Stimulated activated CD4-positive, alpha-beta T cell treated with anti-CD3 and anti-CD28 coated beads, Interleukin-4, amount 100 ng/mL, for 4 hours (primary cell): Measurements from ENCODE around the gene VPS8.

Experiments
- DNase-seq, 2 experiments: peaks; one replicate each; pipeline ENCODE4 v3.0.0-alpha.2; 2020

Gene VPS8

DNA sequence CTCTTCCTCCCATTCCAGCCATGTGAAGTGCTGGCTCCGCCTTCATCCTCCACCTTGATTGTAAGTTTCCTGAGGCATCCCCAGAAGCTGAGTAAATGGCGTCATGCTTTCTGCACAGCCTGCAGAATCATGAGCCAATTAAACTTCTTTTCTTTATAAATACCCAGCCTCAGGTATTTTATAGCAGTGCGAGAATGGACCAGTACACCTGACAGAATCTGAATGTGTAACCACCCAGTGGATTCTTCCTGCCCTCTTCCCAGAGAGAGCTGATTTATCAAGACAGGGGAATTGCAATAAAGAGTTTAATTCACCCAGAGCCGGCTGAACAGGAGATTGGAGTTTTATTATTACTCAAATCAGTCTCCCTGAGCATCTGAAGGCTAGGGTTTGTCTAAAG lies 254.3 kb downstream of the VPS8 start:
- DNase-seq: no peak

DNA sequence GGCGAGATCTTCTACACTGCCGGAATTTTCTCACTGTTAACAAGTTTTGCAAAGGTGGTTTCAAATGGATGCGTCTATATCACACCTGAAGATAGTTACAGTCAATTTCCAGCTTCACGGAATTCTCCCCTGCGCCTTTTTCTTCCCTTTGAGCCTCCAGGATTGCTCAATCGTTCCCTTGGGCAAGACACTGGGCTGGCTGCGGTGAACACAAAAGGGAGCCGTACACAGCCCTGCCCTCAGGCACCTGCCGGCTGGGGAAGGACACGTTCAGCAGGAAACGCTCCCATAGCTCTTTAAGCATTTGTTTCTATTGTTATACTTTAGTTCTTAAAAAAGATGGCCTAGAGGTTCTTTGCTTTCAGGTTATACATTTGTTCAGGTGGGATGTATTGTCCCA lies 255.2 kb downstream of the VPS8 start:
- no peak for DNase-seq

DNA sequence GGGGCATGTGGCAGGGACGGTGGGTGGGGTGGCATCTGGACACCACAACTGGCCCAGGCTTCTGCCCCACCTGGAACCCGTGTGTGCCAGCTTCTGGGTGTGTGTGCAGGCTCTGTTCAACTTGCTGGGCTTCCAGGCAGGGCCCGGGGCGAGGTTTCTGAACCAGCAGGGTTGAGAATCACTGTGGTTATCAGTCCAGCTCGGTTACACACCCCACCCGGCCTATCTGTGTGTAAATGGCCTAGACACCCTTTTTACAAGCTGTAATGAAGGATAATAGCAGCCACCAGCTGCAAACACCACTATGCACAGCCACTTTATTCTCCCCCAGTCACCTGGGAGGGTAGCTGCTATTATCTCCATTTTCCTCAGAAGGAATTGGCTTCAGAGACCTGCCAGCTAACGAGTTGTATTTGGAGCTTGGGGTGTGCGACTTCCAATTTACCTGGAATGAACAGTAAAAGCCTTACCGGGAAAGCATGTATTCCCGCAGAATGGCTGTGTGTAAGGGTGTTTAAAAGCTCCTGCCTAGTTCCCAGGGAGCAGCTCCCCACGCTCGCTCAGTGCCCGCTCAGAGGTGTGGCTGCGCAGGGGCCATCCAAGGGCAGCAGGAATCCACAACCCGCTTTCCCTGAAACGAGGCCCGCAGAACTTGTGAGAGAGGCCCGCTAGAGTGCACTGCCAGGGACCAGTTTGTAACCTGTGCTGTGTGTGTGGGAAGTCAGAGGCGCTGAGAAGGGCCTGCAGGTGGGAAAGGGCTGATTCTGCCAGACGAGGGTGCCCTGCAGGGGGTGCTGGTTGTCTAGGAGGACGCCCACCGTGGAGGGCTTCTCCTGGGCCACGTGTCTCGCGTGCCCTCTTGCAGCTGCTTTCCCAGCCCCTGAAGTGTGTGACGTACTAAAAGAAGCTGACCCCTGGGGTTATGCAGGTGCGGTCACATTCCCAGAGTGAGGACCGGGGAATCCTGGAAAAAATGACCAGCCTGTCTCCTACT lies 257.4 kb downstream of the VPS8 start:
- no peak for DNase-seq

DNA sequence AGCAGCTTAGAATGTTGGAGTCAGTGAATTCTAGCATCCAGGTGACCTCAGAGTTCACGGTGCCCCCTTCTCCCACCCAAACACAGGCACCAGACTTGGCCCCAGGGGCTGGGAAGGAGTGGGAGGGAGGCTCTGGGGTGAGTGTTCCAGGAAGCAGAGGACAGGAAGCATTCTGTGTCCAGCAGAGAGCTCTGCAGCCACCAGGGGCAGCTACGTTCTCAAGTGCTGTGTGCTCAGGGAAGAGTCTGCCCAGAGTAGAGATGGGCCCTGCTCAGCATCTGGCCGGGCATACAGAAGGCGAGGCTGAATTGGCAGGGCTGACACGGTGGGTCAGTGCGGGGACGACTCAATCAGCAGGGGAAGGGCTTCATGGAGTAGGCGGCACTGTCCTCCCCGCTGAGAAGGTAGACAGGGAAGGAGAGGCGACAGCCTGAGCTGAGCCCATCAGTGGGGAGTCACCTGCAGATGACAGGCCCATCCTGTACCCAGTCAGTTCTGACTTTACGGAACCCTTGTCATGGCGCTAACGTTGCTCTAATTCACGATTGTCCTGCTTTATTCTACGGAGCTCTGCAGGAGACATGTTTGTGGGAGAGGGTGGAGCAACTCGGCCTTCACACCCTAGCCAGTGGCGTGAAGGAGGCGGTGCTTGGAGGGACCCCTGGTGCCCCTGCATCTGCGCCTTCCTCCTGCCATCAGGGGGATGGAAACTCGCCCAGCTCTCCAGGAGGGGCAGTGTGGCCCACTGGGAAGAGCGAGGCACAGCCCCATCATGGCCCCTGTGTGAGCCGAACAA lies 258.7 kb downstream of the VPS8 start:
- no peak for DNase-seq

DNA sequence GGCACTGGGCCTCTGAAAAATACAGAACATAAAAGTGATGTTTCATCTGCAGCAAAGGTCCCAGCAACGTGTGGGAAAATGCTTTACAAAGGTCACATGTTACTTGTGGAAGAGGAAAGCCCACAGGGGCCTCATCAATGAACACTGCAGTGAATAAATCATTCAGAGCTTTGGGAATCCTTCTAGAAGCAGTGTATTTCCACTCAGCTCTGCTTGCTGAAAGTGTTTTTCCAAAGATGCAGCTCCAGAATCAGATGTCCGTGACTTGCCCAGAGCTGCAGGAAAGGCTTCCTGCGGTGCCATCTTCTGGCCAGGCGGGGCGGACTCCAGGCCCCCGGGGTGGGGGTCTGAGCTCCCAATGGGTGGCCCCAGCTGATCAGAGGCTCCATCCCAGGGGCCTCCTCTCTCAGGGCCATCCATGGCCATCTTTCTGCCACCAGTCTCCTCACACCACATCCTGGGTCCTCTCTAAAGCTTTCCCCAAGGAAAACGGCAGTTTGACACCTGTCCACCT lies 259.4 kb downstream of the VPS8 start:
- DNase-seq: no peak

DNA sequence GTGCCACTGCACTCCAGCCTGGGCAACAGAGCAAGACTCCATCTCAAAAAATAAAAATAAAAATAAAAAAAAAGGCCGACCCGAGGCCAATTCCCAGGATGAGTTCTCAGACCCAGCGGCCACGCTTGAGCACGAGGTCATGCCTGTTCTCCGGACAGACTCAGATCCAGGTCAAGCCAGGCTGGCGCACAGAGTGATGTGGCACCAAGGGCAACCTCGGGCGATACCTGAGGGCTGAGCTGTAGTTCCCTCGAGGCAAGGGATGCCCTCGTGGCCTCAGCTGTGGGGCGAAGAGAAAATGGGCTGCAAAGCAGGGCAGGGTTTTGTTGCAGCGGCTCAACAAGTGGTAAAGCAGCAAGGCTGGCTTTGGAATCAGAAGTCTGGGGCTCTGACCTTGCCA lies 263.6 kb downstream of the VPS8 start:
- DNase-seq: no peak

DNA sequence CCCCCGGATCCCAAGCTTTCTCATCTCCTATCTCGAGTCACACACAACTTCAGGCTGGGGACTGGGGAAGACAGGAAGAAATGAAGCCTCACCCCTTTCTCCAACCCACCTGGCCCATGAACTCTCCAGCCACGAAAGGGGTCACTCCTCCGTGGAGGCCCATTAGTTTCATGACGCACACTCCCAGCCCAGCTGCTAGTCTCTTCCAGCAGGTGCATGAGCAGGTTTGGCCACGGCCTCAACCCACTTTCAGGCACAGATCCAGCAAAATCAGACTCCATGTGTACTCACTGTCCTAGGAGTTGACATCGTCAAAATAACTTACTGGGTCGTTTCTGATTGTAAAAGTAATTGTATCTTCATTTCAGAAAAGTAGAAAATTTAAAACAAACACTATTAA lies 264.3 kb downstream of the VPS8 start:
- no peak for DNase-seq

DNA sequence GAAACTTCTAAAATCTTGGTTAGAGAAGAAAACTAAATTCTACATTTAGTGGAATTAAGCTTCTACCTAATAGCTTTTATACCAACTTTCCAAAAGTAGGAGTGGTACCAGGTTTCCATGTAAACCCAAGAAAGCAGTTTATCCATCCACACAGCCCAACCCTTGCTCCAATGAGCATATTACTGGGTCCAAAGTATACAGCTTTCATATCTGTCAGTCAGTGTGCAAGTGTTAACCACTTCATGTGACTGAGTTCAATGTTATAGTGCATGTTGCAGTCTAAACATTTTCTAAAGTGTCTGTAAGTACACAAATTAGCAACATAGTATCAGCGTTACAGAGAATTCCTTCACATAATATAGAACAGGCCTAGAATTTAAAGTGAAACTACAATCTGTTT lies 267.7 kb downstream of the VPS8 start:
- DNase-seq: no peak

DNA sequence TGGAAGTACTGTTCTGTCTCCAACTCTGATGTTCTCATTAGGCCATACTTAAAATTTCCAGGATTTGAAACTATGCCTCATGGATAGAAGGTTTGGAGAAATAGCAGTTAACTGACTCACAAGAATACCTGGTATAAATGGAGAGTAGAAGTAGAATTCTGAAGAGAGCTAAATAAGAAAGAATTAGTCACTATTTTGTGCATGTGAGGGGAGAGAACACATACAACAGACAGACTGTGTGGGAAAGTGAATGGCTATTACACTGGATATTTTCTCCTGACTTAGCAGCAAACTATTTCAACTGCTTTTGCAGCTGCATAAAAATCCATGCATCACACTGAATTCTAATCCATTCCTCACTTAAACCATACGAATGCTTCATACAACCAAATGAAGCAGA lies 269.6 kb downstream of the VPS8 start:
- DNase-seq: no peak

DNA sequence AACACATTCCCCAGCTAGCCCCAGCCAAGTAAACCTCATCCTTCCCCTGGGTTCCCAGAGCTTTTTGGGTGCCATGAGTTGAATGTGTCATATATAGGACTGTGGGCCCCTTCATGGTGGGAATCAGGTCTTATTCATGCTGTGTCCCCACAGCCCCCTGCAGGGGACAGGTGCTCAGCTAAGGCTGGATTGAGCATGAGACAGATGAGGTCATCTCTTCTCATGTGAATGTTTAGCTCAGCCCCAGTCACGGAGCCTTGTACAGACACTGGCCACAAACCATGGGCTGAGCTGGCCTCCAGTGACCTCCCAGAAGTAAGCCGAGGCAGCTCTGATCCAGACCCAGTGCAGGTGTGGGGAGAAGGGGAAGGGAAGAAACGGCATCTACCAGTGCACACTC lies 270.2 kb downstream of the VPS8 start:
- DNase-seq: no peak

DNA sequence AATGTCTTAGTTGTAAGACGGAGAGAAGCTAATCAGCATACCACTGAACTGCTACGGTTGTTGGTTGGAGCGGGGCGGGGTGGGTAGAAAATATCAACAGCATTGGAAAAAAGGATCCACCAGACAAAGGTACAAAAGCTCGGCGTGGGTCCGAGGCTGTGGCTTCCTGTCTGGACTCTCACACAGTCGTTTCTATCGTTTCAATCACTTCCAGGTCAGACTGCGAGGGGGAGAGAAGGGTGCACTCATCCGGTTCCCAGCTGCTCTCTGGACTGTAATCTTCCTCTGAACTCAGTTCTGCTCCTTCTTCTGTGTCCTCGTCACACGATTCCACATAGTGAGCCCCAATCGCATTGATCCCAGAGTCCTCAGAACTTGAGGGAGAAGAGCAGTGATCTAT lies 270.9 kb downstream of the VPS8 start:
- no peak for DNase-seq

DNA sequence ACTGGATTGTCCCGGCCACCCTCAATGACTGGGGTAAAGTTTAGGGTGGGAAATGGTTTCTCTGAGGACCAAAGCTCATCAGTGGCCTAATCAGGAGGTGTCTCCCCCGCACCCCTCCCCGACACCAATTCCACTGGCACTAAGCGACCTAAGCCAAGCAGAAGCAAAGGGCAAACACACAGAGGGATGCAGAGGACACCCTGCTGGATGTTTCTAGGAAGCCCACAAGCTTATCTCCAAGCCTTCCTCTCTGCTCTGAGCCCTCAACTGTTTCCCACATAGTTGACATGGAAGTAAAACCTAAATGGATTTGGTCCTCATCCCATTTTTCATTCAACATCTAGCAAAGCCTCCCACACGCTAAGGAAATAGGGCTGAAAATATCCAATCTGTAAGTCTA lies 272.4 kb downstream of the VPS8 start:
- DNase-seq: no peak

DNA sequence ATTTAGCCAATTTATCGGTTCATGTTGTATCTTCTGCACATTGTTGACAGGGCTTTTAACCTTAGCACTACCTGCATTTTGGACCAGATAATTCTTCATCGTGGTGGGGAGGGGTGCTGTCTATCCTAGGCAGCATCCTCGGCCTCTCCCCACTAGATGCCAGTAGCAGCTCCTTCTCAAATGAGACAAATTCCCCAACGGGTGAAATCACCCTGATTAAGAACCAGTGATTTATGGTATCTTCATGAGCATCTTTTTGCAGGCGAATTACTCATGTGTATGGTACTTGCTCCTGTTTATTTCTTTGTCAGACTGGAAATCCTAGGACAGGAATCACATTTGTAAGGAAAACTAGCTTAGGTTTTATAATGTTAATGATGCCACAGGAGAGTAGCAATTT lies 272.9 kb downstream of the VPS8 start:
- no peak for DNase-seq

DNA sequence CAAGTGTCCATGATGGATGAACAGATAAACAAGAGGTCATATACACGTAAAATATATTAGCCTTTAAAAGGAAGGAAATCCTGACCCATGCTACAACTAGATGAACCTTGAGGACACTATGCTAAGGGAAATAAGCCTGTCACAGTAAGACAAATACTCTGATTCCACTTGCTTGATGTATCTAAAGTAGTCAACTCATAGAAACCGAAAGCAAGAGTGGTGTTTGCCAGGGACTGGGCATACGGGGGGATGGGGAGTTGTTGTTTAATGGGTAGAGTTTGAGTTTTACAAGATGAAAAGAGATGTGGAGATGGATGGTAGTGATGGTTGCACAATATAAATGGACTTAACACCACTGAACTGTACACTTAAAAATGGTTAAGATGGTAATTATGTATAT lies 275.5 kb downstream of the VPS8 start:
- no peak for DNase-seq

DNA sequence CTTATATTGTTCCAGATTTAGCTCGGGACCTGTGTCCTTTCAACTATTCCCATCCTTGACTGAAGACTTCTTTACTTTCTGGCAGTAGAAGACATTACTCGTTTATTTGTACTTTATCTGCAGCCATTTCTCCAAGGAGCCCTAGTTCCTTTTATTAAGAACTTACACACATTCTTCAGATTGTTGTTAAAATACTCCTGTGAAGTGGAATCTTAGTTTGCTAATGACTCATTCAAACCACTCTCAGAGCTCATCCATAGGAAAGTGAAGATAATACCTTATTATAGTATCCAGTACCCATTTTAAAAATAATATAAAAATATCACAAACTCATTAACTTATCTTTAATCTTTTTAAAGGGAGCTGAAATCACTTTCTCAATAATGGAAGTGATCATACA lies 277.4 kb downstream of the VPS8 start:
- DNase-seq: no peak

DNA sequence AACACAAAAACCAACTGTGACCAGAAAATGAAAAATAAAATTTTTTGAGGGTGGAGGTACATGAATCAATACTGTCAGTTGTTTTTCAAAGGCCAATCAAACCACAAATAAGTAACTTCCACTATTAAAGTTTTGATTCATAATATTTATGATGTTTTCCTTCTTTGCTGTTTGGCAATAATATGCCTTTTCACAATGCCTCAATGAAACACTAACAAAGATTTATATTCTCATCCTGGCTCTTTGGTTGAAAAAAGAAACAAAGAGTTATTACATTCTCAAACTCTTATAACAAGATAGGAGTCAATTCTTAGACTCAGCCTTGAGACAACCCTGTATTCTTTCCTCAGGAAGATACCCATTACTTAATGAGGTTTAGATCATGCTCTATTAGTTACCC lies 277.8 kb downstream of the VPS8 start:
- no peak for DNase-seq

DNA sequence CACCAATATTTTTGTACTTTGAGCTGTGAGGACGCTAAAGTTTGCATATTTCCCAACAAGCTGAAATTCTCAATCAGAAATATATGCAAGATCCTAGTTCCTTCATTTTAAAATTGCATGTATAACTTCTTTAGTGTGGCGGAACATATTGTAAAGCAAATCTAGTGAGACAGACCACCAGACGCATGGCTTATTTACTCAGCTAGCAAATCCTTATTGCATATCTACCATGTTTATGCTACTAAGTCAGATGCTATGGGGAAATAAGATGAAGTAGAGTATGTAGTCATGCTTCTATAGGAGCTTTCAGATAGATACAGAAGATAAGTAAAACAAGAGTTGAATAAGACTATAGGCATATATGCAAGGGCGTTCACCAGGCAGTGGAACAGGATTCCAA lies 278.8 kb downstream of the VPS8 start:
- DNase-seq: no peak

DNA sequence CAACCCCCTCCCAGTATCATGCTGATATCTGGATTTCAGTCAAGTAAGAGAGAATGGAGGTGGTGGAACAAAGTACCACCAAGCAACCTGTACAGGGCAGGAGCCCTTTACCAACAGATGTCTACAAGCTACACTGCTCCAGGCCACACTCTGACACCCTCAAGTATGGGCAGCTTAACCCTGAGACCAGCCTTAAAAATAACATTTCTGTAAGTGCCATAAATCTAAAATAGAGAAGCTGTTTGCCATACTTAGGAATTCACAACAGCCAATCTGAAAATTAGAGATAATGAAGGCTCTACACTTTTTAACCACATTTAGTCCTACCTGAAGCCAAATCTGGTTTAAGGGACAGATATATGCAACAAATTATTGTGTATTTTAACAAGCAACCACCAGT lies 281.1 kb downstream of the VPS8 start:
- no peak for DNase-seq

DNA sequence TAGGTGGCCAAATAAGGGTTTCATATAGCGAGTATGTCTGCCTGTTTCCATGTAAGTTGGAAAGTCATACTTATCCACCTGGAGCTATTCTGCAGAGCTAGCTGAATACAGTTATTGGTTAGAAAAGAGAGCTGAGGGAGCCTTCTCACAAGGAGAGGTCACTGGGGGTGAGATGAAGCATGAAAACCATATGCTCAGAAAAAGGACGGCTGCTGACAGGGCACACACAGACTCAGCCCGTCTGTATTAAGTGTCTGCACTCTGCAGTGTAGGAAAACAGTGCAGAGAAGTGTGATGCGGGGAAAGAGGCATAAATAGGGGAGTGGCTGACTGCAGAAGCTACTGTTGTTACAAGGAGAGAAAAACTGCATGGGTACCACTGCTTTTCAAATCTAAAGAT lies 282.7 kb downstream of the VPS8 start:
- no peak for DNase-seq
